Measurements from ENCODE around the gene RNF34. TPM values are rescaled to one million over a fixed set of nuclear protein-coding genes. Genes with fewer than 3 reads are reported as not detected.

The RNF34 gene
- total and polyA plus RNA-seq, 12 donors: 13.3 to 48.4 (median 26.5) TPM

GRCh38 chr12:121467638-121468498 is 68.0 kb downstream of the RNF34 start:
- DNase-seq: peak; percentile 42 to 67 (median 56)
- Histone ChIP-seq H3K4me3 (peak overlapping the region in 1 of 4 donors; percentile 80), H3K9me3 (replicated peaks in 1 of 3) (no peaks in the 10 kb centered on the region), H3K36me3 (replicated peaks in 1 of 2) (no peaks in the 10 kb centered on the region), H3K4me1 (replicated peaks in 1 of 2) (peaks cover 6 to 19% of the 10 kb centered on the region in 2 donors), H3K27me3 (no peaks in the 10 kb centered on the region), H3K27ac (peak overlapping the region in 1 of 5 donors; percentile 91)
- intact Hi-C loops (cut with DNase I): no loop called here
- TF ChIP-seq POLR2A (IDR thresholded peaks at IDR 0.05) (no peak), CTCF (IDR thresholded peaks at IDR 0.05) (no peak)
- 7 to 40% (median 14%) methylated on average over 7 to 48 of the region's 48 CpGs for WGBS, 4 donors

GRCh38 chr12:121468499-121468801 is 68.5 kb downstream of the RNF34 start:
- Histone ChIP-seq H3K4me3 (no peak overlapping the region), H3K4me1 (replicated peaks in 1 of 2) (peaks cover 6 to 19% of the 10 kb centered on the region in 2 donors), H3K27me3 (no peaks in the 10 kb centered on the region), H3K27ac (no peak overlapping the region), H3K9me3 (replicated peaks in 1 of 3) (no peaks in the 10 kb centered on the region), H3K36me3 (replicated peaks in 1 of 2) (no peaks in the 10 kb centered on the region)
- TF ChIP-seq CTCF (IDR thresholded peaks at IDR 0.05) (no peak), POLR2A (IDR thresholded peaks at IDR 0.05) (no peak)
- intact Hi-C loops (cut with DNase I): no loop called here
- 57 to 69% (median 59%) methylated on average over 4 of the region's 4 CpGs for WGBS, 4 donors
- no peak for DNase-seq

GRCh38 chr12:121470751-121471150 is 70.8 kb downstream of the RNF34 start:
- Histone ChIP-seq H3K27me3 (no peaks in the 10 kb centered on the region), H3K36me3 (replicated peaks in 1 of 2) (no peaks in the 10 kb centered on the region), H3K4me3 (no peak overlapping the region), H3K9me3 (replicated peaks in 1 of 3) (no peaks in the 10 kb centered on the region), H3K4me1 (replicated peaks in 1 of 2) (peaks cover 6 to 13% of the 10 kb centered on the region in 2 donors), H3K27ac (no peak overlapping the region)
- no peak for TF ChIP-seq POLR2A (IDR thresholded peaks at IDR 0.05)
- TF ChIP-seq CTCF (IDR thresholded peaks at IDR 0.05): no peak
- no peak for DNase-seq
- 72 to 88% (median 85%) methylated on average over 2 of the region's 2 CpGs for WGBS, 4 donors
- intact Hi-C loops (cut with DNase I): no loop called here

GRCh38 chr12:121472150-121472905 is 72.4 kb downstream of the RNF34 start:
- TF ChIP-seq CTCF (IDR thresholded peaks at IDR 0.05): no peak
- Histone ChIP-seq H3K27me3 (no peaks in the 10 kb centered on the region), H3K4me3 (no peak overlapping the region), H3K36me3 (replicated peaks in 1 of 2) (no peaks in the 10 kb centered on the region), H3K4me1 (replicated peaks in 1 of 2) (peaks cover 6 to 7% of the 10 kb centered on the region in 2 donors), H3K9me3 (replicated peaks in 1 of 3) (no peaks in the 10 kb centered on the region), H3K27ac (no peak overlapping the region)
- DNase-seq: no peak
- intact Hi-C loops (cut with DNase I): no loop called here
- WGBS, 4 donors: 90 to 94% (median 92%) methylated on average over 7 of the region's 7 CpGs
